VCaP (cell line): ENCODE data around the gene STXBP3.

Source experiments
- H3K27ac ChIP-seq: fragments of 450-650 bp; 2 replicates; pipeline ENCODE4 v1.5.1; 2017
- TF ChIP-seq, protein P1 (sequence below): fragments of 450-650 bp; conservative IDR thresholded peaks from 2 replicates; pipeline ENCODE4 v1.5.1; 2017; ENCODE audit warnings: mild to moderate bottlenecking, moderate library complexity

STXBP3 gene

DNA sequence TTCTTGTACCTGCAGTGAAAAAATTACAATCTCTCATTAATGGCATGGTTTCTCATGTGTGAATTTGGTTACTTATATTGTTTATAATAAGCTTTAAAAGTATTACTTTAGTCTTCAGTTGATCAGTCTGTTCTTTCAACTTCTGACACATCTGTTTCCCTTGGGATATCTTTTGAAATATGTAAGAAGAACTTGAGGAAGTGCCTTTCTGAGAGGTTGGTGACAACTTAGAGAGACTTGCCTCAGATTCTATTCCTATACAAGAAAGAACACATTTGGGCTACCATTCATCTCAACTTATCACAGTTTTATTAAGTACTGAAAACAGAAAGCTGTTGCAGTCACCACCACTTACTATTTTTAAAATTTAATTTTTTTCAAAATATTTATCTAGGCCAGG lies 102.3 kb downstream of the STXBP3 start:
- TF ChIP-seq, protein P1, sequence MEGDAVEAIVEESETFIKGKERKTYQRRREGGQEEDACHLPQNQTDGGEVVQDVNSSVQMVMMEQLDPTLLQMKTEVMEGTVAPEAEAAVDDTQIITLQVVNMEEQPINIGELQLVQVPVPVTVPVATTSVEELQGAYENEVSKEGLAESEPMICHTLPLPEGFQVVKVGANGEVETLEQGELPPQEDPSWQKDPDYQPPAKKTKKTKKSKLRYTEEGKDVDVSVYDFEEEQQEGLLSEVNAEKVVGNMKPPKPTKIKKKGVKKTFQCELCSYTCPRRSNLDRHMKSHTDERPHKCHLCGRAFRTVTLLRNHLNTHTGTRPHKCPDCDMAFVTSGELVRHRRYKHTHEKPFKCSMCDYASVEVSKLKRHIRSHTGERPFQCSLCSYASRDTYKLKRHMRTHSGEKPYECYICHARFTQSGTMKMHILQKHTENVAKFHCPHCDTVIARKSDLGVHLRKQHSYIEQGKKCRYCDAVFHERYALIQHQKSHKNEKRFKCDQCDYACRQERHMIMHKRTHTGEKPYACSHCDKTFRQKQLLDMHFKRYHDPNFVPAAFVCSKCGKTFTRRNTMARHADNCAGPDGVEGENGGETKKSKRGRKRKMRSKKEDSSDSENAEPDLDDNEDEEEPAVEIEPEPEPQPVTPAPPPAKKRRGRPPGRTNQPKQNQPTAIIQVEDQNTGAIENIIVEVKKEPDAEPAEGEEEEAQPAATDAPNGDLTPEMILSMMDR: no peak
- H3K27ac ChIP-seq: no peak overlapping the region

DNA sequence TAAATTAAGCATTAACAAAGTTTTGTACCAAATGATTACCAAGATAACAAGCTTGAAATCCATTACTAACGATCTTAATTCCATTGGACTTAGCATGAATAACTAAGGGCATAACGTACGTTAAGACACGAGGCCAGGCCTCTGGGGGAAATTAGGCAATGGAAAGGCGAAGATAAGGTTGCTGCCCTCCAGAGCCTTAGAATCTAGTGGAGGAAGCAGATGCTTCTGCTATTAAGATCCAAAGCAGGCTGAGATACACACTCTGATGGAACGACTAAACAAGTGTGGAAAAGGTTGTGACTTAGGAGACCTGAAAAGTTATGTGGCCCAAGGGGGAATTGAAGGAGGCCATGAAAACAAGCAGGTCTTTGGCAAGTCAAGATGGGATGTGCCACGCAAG lies 104.5 kb downstream of the STXBP3 start:
- TF ChIP-seq, protein P1: no peak
- no peak overlapping the region for H3K27ac ChIP-seq

DNA sequence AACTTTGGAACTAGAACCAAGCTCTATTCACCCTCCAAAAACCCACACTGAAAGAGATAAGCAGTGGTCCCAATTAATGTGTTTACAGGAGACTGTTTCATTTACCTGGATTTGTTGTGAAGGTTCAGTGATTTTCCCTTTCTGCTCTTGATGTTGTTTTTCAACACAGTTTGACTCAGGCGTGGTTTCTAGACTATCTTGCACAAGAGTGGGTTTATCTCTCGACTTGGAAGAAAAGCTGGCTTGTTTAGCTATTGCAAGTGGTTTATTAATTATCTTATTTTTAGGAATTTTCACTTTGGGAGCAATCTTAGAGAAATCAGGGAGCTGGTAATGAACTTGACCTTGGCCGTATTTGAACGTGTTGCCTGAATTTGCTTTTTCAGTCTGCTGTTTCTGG lies 105.1 kb downstream of the STXBP3 start:
- no peak overlapping the region for H3K27ac ChIP-seq
- TF ChIP-seq, protein P1: no peak

DNA sequence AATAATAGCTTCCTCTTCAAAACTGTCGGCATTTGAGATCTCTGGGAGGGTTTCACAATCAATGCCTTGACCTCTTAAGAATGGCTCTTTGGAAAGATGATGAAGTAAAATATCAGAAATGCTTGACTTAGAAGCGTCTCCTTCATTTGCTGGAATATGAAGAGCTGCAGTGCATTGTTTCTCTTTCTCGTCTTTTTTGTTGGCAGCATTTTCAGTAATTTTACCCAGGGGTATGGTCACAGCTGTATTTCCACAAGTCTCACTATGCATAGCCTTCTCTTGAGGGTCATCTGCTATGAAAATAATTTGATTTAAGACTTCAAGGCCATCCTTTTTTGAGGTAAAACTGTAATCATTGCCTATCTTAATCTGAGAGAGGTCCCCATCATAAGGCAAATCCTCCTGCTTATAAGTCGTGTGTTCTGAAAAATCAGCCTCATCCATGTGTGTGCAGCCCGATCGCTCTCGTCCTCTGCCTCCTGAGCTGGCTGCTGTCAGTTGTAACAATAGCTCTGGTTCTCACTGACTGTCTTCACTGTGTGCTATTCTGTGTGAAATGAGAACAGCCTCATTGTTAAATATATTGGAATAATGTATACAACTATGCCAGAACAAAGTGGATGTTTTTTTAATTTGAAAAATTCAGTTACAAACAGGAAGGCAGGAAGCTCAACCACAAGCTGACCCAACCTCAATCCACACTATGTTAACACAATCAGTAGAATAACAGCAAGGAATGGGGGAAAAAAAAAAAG lies 105.9 kb downstream of the STXBP3 start:
- no peak overlapping the region for H3K27ac ChIP-seq
- TF ChIP-seq, protein P1: no peak

DNA sequence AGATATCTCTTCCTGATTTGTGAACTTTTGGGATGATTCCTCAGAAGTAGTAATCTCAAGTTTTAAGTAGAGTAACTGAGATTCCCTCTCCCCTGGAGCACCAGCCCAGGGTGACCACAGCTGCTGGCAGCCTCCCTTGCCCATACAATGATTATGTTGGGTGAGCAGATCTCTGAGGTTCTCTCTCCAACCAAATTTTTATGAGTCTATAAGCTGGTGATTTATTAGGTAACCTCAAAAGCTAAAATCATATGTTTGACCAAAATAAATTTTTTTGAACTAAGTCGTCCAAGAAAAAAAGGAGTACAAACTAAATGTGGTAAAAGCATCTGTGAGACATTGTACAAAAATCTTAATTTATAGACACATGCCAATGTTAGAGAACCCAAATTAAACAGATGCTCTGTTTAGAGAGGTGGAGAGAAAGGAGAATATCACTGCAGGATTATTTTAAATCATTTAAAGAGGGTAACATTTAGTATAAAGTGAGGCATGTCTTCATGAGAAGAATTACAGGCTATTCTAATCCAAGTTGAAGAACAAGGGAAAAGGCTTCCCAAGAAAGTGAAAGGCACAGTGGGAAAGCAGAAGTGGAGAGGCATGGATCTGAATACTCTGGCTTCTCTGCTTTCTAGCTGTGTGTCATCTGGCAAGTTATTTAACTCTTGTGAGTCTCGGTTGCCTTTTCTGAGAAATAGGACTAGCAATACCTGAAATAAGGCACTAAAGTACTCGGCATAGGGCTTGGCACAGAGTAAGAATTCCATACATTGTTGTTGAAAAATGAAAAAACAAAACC lies 107.9 kb downstream of the STXBP3 start:
- H3K27ac ChIP-seq: no peak overlapping the region
- TF ChIP-seq, protein P1: no peak

DNA sequence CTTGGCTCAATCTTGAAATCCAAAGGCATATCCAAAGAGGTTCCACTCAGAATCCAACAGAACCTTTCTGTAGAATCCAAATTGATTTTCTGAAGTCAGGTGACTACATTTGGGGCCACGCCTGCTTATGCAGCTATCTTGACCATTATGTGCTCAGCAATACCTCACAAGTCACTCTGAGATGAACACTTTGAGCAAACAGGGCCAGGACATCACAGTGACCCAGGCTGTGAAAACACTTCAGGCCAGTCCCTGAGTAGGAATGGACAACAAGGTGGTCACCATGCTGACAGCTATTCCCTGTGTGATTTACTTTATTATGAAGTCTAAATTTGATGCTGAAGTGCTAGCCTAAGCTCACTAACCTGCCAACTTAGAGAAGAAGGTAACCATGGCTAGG lies 110.5 kb downstream of the STXBP3 start, which contains the start of gene AKNAD1:
Gene AKNAD1 (minus strand): TSS at position 101 of the 400 bp plus-strand sequence. CDS start 4,430 bp downstream, outside the sequence.
- H3K27ac ChIP-seq: no peak within 1 kb of the TSS
- TF ChIP-seq, protein P1: no peak

DNA sequence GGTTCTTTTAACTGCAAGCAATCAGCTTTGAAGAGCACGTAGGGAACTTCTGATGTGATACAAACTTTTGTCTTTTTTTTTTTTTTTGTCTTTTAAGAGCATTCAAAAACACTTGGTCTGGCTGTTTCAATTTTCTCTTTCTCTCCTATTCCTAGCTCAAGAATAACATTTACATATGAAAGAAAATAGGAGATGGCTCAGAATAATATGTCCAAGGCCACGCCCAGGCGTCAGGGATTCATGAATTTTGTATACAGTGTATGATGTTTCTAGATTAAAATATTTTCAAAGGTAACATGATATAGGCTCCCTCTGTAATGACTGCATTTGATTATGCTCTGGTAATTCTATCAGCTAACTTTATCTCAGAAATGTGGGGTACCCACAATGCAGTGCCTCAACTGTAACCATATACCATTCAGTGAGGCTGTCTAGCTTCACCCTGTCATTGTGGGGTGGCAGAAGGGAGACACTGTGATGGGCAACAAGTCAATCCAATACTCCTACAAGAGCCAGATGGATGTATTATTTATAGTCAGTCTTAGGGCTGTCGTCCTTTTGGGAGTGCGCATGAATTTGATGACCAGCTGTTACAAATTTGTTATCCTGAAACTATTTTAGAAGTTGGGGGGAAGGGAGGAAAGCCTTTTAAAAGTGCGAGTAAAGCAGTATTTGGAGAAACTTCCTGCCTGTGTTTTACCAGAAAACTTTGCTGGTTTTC lies 111.9 kb downstream of the STXBP3 start:
- H3K27ac ChIP-seq: no peak overlapping the region
- TF ChIP-seq, protein P1: no peak
